ENCODE measurements around the gene ARID1B. TPM values are rescaled to one million over a fixed set of nuclear protein-coding genes. Genes with fewer than 3 reads are reported as not detected.
A peak's percentile ranks its signal among the peaks of the same experiment; 100 is the strongest.

Gene ARID1B
- total and polyA plus RNA-seq, 9 of the 15 experiments (the other 6 are each of a cell fraction or from before 2014, with no cell fraction given) = 12.5 to 50.5 (median 25.8) TPM

DNA sequence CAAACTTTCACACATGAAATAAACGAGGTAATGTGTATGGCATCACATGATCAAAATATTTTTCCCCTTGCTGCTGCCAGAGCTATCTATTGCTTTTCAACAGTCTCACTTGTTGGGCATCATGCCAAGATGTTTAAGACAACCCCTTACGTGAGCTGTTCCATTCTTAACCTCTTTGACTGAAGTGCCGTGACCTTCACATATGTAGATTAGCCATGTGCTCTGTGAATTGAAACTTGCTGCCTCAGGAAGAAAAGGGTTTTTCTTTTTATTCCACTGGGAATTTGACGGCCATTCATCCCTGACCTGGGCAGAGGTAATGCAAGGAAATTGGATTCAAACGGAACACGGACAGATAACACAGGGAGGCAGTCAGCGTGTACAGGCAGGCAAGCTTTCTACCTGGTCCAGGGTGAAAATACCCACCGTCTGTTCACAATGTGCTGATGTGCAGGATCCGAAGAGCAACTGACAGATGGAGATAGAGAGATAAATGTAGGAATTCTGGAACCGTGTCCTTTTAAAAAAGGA, 14.2 kb downstream of the ARID1B start (continued):
- TF ChIP-seq, protein P1, sequence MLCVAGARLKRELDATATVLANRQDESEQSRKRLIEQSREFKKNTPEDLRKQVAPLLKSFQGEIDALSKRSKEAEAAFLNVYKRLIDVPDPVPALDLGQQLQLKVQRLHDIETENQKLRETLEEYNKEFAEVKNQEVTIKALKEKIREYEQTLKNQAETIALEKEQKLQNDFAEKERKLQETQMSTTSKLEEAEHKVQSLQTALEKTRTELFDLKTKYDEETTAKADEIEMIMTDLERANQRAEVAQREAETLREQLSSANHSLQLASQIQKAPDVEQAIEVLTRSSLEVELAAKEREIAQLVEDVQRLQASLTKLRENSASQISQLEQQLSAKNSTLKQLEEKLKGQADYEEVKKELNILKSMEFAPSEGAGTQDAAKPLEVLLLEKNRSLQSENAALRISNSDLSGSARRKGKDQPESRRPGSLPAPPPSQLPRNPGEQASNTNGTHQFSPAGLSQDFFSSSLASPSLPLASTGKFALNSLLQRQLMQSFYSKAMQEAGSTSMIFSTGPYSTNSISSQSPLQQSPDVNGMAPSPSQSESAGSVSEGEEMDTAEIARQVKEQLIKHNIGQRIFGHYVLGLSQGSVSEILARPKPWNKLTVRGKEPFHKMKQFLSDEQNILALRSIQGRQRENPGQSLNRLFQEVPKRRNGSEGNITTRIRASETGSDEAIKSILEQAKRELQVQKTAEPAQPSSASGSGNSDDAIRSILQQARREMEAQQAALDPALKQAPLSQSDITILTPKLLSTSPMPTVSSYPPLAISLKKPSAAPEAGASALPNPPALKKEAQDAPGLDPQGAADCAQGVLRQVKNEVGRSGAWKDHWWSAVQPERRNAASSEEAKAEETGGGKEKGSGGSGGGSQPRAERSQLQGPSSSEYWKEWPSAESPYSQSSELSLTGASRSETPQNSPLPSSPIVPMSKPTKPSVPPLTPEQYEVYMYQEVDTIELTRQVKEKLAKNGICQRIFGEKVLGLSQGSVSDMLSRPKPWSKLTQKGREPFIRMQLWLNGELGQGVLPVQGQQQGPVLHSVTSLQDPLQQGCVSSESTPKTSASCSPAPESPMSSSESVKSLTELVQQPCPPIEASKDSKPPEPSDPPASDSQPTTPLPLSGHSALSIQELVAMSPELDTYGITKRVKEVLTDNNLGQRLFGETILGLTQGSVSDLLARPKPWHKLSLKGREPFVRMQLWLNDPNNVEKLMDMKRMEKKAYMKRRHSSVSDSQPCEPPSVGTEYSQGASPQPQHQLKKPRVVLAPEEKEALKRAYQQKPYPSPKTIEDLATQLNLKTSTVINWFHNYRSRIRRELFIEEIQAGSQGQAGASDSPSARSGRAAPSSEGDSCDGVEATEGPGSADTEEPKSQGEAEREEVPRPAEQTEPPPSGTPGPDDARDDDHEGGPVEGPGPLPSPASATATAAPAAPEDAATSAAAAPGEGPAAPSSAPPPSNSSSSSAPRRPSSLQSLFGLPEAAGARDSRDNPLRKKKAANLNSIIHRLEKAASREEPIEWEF (CRISPR knock-in tag; IDR thresholded peaks at IDR 0.05) = no peak
- TF ChIP-seq DPF2 (IDR thresholded peaks at IDR 0.05) (peak; percentile 35; the same call in 1 of the 2 replicates), NR2C1 (IDR thresholded peaks at IDR 0.05) (peak; percentile 37; the same call in 1 of the 2 replicates), NR2C1 (tag; IDR thresholded peaks at IDR 0.05) (peak; percentile 52; the same call in 1 of the 2 replicates), NR1H2 (CRISPR knock-in tag; IDR thresholded peaks at IDR 0.05) (no peak), MEF2D (tag; conservative IDR thresholded peaks at IDR 0.05; ENCODE audit: low read depth) (0 out of 2 replicates have a peak, but pooled peaks have one; percentile 25), L3MBTL2 (IDR thresholded peaks at IDR 0.05) (0 out of 2 replicates have a peak, but pooled peaks have one; percentile 16), SAFB (IDR thresholded peaks at IDR 0.05; ENCODE audit: borderline replicate concordance, low read depth, low read length) (no peak), ZNF316 (IDR thresholded peaks at IDR 0.05) (peak; percentile 54), MTA3 (IDR thresholded peaks at IDR 0.05; ENCODE audit: borderline replicate concordance) (no peak), STAT5A (IDR thresholded peaks at IDR 0.05; ENCODE audit: borderline replicate concordance, low read length) (no peak)
- TF ChIP-seq, protein P2, sequence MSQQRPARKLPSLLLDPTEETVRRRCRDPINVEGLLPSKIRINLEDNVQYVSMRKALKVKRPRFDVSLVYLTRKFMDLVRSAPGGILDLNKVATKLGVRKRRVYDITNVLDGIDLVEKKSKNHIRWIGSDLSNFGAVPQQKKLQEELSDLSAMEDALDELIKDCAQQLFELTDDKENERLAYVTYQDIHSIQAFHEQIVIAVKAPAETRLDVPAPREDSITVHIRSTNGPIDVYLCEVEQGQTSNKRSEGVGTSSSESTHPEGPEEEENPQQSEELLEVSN (IDR thresholded peaks at IDR 0.05; ENCODE audit: borderline replicate concordance in 1 of 2, extremely low read depth in 1 of 2, insufficient read depth in 1 of 2, insufficient read length in 1 of 2, low read depth in 1 of 2, low read length in 1 of 2, poor library complexity in 1 of 2, severe bottlenecking in 1 of 2) = no peak
- TF ChIP-seq, protein P3, sequence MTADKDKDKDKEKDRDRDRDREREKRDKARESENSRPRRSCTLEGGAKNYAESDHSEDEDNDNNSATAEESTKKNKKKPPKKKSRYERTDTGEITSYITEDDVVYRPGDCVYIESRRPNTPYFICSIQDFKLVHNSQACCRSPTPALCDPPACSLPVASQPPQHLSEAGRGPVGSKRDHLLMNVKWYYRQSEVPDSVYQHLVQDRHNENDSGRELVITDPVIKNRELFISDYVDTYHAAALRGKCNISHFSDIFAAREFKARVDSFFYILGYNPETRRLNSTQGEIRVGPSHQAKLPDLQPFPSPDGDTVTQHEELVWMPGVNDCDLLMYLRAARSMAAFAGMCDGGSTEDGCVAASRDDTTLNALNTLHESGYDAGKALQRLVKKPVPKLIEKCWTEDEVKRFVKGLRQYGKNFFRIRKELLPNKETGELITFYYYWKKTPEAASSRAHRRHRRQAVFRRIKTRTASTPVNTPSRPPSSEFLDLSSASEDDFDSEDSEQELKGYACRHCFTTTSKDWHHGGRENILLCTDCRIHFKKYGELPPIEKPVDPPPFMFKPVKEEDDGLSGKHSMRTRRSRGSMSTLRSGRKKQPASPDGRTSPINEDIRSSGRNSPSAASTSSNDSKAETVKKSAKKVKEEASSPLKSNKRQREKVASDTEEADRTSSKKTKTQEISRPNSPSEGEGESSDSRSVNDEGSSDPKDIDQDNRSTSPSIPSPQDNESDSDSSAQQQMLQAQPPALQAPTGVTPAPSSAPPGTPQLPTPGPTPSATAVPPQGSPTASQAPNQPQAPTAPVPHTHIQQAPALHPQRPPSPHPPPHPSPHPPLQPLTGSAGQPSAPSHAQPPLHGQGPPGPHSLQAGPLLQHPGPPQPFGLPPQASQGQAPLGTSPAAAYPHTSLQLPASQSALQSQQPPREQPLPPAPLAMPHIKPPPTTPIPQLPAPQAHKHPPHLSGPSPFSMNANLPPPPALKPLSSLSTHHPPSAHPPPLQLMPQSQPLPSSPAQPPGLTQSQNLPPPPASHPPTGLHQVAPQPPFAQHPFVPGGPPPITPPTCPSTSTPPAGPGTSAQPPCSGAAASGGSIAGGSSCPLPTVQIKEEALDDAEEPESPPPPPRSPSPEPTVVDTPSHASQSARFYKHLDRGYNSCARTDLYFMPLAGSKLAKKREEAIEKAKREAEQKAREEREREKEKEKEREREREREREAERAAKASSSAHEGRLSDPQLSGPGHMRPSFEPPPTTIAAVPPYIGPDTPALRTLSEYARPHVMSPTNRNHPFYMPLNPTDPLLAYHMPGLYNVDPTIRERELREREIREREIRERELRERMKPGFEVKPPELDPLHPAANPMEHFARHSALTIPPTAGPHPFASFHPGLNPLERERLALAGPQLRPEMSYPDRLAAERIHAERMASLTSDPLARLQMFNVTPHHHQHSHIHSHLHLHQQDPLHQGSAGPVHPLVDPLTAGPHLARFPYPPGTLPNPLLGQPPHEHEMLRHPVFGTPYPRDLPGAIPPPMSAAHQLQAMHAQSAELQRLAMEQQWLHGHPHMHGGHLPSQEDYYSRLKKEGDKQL (CRISPR knock-in tag; IDR thresholded peaks at IDR 0.05; ENCODE audit: borderline replicate concordance) = no peak
